Panc1 (cell line): ENCODE measurements around the gene INPP4B.

ENCODE experiments used
- CTCF ChIP-seq: fragments of 450-650 bp; IDR thresholded peaks from 2 replicates; pipeline ENCODE4 v1.5.1; 2017; ENCODE audit warnings: mild to moderate bottlenecking
- POLR2AphosphoS5 ChIP-seq: IDR thresholded peaks from 2 replicates; pipeline ENCODE4 v1.6.1; 2012; ENCODE audit warnings: mild to moderate bottlenecking, low read depth, low read length, moderate library complexity
- SIN3A ChIP-seq: IDR thresholded peaks from 2 replicates; pipeline ENCODE4 v1.6.1; 2012; ENCODE audit warnings: low read depth, mild to moderate bottlenecking, low read length, moderate library complexity, borderline replicate concordance; ENCODE audit not compliant: insufficient read depth
- TCF7L2 ChIP-seq: IDR thresholded peaks from 2 replicates; pipeline ENCODE4 v1.6.1; 2011; ENCODE audit warnings: mild to moderate bottlenecking, low read depth, low read length, inconsistent platforms
- TF ChIP-seq, protein P1 (sequence below), 2 experiments: IDR thresholded peaks; 2 replicates each; pipeline ENCODE4 v1.6.1; 2011 to 2012; ENCODE audit warnings: low read depth in 2 of 2, control low read depth in 1 of 2, low read length in 1 of 2, mild to moderate bottlenecking in 1 of 2, moderate library complexity in 1 of 2; ENCODE audit not compliant: insufficient read depth in 1 of 2

DNA sequence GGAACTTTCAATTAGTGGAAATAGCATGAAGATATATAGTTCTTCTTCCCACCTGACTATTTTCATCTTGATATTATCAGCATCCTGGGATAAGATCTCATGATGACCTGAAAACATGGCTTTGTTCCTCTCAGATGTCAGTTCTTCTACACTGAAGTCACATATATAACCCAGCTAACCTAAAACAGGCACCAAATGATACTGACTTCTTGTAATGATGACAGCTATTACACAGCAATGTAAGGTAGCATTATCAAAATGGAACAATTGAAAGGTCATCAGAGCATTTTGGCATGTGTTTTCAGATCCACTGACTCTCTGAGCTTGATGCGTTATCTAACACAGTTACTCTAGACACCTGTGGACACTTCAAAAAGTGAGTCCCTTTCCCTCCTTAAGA, 469.9 kb downstream of the INPP4B start:
- TF ChIP-seq CTCF (no peak), POLR2AphosphoS5 (no peak), TCF7L2 (no peak), SIN3A (no peak)
- TF ChIP-seq, protein P1, sequence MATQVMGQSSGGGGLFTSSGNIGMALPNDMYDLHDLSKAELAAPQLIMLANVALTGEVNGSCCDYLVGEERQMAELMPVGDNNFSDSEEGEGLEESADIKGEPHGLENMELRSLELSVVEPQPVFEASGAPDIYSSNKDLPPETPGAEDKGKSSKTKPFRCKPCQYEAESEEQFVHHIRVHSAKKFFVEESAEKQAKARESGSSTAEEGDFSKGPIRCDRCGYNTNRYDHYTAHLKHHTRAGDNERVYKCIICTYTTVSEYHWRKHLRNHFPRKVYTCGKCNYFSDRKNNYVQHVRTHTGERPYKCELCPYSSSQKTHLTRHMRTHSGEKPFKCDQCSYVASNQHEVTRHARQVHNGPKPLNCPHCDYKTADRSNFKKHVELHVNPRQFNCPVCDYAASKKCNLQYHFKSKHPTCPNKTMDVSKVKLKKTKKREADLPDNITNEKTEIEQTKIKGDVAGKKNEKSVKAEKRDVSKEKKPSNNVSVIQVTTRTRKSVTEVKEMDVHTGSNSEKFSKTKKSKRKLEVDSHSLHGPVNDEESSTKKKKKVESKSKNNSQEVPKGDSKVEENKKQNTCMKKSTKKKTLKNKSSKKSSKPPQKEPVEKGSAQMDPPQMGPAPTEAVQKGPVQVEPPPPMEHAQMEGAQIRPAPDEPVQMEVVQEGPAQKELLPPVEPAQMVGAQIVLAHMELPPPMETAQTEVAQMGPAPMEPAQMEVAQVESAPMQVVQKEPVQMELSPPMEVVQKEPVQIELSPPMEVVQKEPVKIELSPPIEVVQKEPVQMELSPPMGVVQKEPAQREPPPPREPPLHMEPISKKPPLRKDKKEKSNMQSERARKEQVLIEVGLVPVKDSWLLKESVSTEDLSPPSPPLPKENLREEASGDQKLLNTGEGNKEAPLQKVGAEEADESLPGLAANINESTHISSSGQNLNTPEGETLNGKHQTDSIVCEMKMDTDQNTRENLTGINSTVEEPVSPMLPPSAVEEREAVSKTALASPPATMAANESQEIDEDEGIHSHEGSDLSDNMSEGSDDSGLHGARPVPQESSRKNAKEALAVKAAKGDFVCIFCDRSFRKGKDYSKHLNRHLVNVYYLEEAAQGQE (IDR thresholded peaks at IDR 0.05; ENCODE audit: insufficient read depth in 1 of 2, low read depth in 2 of 2, low read length in 1 of 2), result no peak
